Activated CD4-positive, alpha-beta T cell treated with anti-CD3 and anti-CD28 coated beads, Interleukin-2, Interleukin-6, amounts not matched to agents 100 ng/mL and 50 ng/mL, durations not matched to agents 16 hours and 8 hours (primary cell): ENCODE data around the gene BMP7.

Source experiments
- DNase-seq: peaks from one replicate; pipeline ENCODE4 v3.0.0-alpha.2; 2020

BMP7 gene

DNA sequence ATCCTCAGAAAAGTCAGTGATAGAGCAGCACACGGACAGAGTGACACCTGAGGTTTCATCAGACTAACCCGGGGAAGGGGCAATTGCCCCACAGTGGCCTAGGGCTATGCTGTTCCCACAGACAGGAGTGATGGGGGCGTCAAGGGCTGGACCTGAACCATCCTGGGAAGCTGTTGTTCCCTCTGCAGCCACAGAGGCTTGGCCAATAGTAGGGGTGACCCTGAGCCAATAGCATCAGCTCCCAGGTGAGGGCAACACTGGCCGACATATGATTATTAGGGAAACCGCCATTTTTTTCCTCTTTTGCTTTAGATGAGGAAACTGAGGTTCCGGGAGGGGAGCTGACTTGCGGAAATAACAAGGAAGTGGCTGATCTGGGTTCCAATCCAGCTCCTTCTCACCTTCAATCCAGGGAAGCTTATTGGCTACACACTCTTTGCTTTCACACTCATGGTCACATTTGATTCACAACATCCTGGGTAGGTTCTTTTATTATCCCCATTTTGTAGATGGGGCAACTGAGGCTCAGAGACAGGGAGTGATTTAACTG lies 126.0 kb downstream of the BMP7 start:
- DNase-seq: no peak

DNA sequence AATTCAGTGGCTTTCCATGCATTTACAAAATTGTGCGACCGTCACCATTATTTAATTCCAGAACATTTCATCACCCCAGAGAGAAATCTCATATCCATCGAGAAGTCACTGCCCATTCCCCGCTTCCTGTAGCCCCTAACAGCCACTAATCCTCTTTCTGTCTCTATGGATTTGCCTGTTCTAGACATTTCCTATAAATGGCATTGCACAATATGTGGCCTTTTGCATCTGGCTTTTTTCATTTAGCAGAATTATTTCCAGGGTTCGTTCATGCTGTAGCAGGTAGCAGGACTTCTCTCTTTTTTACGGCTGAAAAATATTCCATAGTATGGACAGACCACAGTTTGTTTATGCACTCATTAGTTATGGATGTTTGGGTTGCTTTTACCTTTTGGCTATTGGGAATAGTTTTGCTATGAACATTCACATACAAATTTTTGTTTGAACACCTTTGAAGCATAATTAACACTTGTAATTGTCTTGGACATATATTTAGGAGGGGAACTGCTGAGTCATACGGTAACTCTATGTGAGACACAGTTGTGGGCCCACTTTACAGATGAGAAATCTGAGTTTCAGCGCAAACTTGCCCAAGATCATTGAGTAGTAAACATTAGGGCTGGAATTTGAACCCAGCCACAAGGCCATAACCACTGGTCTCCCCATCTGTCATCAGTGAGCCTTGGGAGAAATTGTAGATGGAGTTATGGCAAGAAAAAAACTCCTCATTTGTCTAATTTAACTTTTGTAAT lies 126.9 kb downstream of the BMP7 start:
- no peak for DNase-seq

DNA sequence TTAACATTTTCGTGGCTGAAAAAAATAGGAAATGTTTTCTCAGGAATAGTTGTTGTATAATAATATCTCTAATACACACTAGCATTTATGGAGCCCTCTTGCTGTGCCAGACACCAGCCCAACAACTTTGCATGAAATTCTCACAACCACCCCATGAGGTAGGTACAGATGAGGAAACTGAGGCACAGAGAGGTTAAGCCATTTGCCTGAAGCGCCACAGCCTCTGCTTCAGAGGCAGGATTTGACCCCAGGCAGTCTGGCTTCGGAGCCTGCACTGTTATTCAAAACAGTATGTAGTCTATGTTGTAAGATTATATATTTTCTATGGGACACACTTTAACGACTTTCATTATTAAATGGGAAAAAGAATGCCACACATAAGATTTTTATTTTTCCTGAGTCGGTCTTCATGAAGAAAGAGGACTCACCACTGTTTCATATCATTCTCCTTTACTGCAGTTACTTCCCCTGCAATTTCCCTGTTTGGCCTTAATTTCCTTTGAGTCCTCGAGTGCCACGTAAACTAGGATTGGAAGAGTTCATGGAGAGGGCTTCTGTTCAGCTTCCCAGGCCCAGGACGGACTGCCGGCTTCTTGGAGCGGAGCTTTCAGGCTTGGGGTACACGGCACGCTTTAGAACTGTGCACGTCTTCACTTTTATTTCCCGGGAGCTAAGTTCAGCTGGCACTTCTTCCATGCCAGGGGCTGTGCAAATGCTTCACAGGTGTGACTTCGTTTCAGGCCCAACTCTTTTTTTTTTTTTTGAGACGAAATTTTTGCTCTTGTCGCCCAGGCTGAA lies 128.0 kb downstream of the BMP7 start:
- no peak for DNase-seq

- no peak for DNase-seq
These were observed 128.8 kb downstream of the BMP7 start for GRCh38 chr20:57137676-57138075.

GRCh38 chr20:57136734-57137133 lies 129.7 kb downstream of the BMP7 start:
- no peak for DNase-seq

DNA sequence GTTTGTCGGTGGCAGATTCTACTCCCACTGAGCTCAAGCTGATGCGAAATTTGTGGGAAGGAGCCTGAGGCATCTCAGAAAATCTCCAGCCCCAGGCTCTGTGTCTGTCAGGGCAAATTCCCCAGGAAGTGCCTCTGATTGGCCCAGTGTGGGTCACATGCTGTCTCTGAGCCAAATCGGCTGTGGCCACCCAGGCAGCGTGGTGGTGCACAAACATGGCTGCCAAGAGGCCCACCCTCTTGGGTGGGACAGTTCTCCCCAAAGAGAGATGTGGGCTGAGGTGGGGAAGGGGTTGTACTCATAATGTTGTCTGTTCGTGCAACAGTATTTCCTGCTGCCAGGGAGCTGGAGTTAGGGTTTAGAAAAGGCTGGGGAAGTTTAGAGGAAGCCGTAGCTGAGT lies 130.6 kb downstream of the BMP7 start:
- DNase-seq: no peak

DNA sequence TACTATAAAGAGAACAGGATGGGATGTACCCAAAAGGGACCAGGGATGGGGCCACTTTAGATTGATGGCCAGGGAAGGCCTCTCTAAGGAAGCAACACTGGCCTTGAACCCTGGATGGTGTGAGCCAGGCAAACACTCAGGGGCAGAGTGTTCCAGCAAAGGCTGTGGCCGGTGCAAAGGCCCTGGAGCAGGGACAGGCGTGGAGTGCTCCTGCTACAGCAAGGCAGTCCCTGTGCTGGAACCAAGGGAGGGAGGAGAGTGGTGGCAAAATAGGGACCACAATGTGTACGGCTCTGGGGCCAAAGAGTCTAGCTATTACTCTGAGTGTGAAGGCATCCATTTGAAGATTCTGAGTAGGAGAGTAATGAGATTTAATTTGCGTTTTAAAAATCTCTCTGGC lies 131.6 kb downstream of the BMP7 start:
- DNase-seq: no peak

- DNase-seq: no peak
These were observed 132.4 kb downstream of the BMP7 start for GRCh38 chr20:57133926-57134650.

DNA sequence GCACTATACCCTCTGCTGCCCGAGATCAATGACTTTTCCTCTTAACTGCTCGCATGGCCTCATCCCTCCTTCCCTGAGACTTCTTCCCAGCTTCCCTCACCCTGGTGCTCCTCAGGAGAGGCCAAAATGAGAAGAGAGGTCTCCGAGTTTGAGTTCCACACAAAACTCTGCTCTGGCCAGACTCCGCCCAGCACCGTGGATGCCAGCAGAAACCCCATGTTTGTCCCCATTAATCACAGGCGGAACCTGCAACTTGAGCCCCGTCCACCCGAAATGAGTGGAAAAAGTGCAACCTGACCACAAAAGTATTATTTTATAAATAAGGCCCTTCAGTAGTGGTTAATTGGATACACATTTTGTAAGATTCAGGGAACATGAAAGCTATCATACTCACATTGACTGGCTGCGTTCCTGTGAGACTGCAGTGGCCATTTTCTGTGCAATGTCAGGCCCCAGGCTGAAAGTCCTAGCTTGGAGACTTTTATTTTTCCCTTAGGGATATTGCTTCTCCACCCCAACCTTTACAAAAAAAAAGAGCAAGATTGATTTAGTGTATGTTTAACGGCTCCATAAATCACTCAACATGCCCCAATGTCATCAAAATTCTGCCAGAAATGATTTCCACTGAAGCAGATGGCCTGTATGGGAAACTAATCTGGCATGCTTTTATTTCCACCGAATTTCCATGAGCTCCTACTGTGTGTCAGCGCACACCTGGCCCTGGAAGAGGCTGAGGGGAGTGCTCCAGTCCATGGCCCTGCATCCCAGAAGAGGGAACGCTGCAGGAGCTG lies 134.6 kb downstream of the BMP7 start:
- no peak for DNase-seq

DNA sequence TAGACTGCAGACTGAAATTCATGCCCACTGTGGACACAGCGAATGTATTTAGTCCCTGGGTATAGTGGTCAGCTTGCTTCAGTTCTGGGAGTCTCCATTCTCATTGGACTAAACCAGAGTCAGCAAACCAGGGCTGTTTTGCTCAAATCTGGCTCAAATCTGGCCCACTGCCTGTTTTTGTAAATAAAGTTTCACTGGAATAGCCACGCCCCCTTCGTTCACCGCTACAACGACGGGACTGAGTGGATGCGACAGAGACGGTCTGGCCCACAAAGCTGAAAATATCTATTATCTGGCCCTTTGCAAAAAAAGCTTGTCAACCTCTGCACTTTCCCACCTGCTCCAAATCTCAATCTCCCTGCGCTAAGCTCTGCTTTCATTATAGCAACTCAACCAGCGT lies 135.4 kb downstream of the BMP7 start:
- no peak for DNase-seq

DNA sequence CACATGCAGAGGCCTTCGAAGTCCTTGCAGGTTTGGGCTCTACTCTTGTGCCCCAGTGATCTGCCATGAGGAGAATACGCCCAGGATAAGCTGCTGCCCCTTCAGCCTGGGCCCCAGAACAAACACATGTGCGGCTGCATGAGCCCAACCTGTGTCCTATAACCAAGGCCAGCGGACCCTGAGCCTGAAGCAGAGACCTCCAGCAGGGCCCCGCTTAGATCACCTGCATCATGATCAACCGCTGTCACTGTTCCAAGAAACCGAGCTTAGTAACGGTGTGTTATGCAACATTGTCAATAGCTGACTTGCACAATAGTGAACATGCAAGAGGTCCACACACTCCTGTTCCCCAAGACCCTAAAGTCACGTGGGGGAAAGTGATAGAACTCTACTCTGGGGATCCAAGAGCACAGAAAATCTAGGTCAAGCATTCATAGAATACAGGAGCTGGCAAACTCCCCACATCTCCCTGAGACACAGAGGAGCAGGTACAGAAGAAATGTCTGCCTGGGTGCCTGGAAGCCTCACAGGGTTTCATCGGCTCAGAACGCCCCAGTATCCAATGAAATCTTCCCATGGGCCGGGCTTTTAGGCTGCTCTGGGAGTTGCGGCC lies 136.2 kb downstream of the BMP7 start:
- DNase-seq: no peak

GRCh38 chr20:57129303-57129702 lies 137.1 kb downstream of the BMP7 start:
- no peak for DNase-seq

DNA sequence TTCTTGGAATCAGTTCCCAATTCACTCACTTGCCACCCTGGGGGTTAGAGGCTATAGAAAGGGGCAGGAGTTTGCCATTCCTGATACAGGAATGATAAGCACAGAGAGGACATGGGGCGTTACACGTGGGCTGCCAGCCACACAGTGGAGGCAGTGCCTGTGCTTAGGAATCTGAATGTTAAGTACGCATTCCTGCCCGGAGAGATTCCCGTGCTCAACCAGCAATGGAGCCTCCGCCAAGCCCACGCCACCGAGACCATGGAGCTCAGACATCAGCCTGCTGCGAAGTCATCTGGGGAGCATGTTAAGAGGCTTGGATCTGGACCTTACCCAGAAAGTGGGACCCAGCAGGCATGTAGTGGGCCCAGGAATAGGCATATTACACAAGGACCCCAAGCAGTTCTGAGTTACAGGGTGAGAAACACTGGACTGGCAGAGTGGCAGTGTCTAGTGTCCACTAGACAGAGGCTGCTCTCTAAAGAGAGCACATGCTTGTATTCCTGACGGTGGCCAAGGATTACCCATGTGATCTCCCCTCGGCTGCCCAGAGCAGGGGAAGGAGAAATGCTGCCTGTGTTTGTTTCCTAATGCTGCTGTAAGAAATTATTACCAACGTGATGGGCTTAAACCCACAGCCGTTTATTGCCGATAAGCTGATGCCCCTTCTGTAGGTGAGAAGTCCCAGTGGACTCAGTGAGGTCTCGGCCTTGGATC lies 138.2 kb downstream of the BMP7 start:
- DNase-seq: no peak

DNA sequence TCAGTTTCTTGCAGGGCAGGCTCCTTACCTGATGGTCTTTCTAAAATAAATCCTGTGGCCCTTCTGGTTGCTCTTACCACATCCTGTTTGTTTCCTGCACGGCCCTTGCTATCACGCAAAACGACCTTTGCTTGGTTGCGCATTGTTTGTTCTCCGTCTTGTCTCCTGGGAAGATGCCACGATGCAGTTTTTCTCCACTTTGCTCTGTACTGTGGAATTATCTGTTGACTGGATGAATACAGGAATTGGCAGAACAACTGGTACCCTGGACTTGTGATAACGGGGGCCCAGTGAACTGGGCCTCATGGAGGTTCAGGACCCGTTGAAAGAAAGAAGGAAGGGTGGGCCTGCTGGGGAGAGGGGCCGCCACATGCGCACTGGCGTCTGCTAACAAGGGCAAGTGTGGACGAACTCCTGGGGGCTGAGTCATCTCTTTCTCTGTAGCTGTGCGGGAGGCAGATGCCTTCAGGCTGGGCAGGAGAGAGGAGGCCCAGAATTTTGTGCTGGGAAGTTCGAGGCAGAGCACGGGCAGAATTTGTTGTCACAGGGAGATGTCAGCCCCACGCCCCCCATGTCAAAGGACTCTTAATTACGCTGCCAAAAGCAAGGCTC lies 139.9 kb downstream of the BMP7 start:
- no peak for DNase-seq

GRCh38 chr20:57124800-57125517 lies 141.5 kb downstream of the BMP7 start:
- DNase-seq: no peak

GRCh38 chr20:57124366-57124765 lies 142.1 kb downstream of the BMP7 start:
- no peak for DNase-seq

DNA sequence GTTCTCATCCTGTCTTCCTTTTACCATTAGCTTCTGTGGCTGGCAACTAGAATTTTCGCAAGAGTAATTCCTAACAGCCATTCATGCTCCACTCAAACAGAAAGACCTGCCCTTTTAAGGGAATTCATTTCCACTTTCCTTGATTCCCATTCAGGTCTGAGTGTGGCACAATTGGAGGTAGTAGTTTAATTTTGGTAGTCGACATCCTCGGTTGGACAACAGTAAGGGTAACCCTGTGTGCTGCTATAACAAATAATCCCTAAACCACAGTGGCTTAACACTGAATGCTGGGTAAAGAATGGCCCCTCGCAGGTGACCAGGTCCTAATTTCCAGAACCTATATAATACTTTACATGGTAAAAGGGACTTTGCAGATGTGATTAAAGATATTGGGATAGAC lies 142.9 kb downstream of the BMP7 start:
- DNase-seq: no peak

DNA sequence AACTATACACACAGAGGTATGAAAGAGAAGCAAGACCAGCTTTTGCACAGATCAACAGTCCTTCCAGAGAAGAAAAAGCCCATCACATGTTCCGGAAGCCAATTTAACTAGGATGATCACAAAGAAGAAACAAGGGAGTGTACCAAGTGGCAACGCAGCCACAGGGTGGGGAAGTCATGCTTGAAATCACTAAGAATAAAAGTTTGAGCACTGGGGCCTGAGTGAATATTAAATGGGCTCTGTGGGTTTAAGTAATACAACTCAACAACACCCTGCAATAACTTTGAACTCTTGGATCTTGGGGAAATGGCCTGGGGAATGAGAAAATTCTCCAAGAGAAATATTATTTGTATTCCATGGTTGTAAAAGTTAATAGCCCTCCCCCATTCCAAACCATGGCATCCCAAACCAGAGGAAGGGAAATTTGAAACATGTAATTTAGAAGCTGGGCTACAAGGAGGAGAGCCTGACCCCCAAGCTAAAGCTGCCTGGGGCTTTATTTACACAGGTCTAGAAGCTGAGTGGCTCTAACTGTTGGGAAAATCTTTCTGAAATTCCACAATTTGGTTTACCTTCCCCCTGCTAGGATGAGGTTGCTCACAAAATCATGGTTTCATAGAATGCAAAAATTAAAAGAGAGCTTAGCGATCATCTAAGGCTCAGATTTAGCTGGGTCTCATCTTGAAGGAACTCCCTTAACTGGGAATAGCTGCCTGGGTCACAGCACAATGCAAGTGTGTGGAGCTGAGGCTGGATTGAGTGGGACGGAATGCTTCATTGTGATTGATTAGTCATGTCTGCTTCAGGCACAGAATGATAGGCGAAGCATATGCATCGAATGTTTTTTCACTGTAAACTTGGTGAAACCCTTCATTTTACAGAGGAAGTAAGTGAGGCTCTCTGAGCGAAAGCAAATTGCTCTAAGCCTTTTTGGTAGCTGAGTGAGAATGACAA lies 143.6 kb downstream of the BMP7 start:
- no peak for DNase-seq

- no peak for DNase-seq
These were observed 147.5 kb downstream of the BMP7 start for GRCh38 chr20:57118964-57119363.
